HG03039 (cell line): ENCODE measurements around the gene AK5.
"Not testable (repeated sequence)": the region's sequence is repeated elsewhere in the genome, so short reads cannot be mapped to it uniquely, and the experiment has no call there.

Experiments used
- ATAC-seq: cut with Tn5 transposase; IDR thresholded peaks from one replicate; pipeline ENCODE4 v1.9.1; 2021; ENCODE audit warnings: mild to moderate bottlenecking, moderate library complexity; ENCODE audit not compliant: unreplicated experiment

Gene AK5

DNA sequence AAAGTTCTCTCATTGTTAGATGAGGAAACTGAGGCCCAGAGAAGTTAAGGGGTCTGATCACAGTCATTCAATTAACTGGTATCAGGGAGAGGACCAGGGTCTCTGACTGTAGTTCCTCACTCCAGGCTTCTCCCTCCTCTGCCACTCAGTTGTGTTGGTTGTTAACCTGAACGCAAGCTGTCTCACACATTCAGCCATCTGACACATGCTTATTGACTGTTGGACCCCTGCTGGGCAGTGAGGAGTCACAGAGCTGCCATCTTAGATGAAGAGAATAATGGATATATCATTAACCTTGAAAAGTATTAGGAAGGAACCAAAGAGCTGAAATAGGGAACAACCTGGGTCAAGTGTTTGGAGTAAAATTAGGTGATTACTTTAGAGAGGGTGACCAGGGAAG, 205.8 kb downstream of the AK5 start:
- no peak for ATAC-seq

GRCh38 chr1:77489910-77490309, 208.1 kb downstream of the AK5 start:
- no peak for ATAC-seq

GRCh38 chr1:77494026-77494425, 212.2 kb downstream of the AK5 start:
- ATAC-seq: no peak

DNA sequence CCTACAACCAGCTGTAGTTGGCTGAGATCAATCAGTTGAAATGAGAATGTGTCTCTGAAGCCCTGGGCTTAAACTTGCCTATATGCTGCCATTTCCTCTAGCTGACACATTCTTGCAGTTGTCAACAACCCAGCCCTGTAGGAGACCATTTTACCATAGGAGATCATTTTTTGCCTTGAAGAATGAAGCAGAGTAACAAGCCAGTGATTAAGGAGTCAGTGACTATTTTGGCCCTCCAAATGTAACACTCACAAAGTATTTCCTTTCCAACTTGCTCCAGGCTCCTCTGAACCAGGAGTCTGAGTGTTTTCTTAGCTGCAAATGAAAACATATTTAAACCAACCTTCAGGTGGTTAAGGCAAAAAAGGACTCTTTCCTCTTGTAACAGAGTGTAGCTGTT, 217.1 kb downstream of the AK5 start:
- no peak for ATAC-seq

GRCh38 chr1:77499466-77499865, 217.6 kb downstream of the AK5 start:
- no peak for ATAC-seq

DNA sequence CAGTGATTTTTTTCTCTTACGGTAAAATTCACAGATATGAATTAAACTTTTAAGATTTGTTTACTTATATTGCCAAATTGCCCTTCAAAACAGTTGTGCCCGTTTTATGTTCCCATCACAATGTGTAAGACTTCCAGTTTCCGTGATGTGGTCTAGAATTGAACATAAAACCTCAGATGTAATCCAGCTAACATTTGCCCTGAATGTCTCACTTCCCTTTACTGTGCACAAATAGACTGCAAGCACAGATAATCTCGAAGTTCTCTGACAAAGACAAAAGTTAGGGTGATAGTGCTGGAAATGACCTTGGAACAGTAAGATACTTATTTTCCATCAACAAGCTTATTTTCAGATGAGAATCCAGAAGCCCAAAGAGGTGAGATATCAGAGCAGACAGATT, 223.2 kb downstream of the AK5 start:
- no peak for ATAC-seq

GRCh38 chr1:77506771-77507170, 225.0 kb downstream of the AK5 start:
- no peak for ATAC-seq

DNA sequence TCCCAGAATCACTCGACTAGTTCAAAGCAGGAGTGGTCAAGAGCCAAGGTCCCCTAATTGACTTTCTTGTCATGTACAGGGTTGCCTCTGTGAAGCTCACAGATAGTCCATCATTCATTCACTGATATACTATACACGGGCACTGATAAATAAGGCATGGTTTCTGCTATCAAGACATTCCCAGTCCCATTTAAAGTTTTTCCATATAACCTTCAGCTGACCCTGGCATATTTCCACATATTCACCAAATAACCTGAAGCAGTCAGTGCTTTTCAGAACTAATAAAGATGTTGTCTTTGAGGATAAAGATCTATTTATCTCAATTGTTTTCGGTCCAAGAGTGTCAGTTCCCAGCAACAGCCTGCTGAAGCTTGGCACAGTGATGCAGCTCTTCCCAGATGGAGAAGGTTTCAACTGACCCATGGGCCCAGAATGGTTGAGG, 227.3 kb downstream of the AK5 start:
- no peak for ATAC-seq

- no peak for ATAC-seq
These were observed 228.1 kb downstream of the AK5 start for GRCh38 chr1:77509898-77510297.

DNA sequence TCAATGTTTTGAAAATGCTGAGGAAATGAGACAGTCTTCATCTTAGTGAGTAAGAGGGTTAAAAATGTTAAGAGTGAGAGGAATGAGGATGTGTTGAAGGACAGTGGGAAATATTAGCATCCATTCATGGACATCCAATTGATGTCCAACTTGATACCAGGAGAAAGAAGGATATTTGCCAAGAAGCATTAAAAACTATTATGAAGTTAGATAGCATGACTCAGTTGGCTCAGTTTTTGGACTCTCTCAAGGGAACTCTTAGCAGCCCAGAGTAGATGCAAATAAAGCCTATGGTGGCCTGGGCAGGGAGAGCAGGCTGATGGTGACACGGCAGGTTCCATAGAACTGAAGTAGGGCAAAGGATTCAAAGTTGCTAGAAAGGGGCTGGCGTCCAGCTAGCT, 229.6 kb downstream of the AK5 start:
- ATAC-seq: no peak

GRCh38 chr1:77512650-77513049, 230.8 kb downstream of the AK5 start:
- ATAC-seq: not testable (repeated sequence)

- no peak for ATAC-seq
These were observed 232.3 kb downstream of the AK5 start for GRCh38 chr1:77513839-77514763.

- ATAC-seq: peak; percentile 59
These were observed 233.3 kb downstream of the AK5 start for GRCh38 chr1:77514921-77515776.

DNA sequence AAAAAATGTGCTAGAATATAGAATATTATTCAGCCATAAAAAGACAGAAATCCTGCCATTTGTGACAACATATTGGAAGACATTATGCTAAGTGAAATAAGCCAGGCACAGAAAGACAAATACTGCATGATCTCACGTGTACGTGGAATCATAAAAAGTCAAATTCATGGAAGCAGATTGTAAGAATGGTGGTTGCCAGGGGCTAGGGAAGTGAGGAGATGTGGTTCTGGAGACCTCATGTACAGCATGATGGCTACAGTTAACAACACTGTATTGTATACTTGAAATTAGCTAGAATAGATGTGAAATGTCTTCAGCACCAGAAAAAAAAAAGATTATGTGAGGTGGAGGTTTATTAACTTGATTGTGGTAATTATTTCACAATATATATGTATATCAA, 234.3 kb downstream of the AK5 start:
- no peak for ATAC-seq

DNA sequence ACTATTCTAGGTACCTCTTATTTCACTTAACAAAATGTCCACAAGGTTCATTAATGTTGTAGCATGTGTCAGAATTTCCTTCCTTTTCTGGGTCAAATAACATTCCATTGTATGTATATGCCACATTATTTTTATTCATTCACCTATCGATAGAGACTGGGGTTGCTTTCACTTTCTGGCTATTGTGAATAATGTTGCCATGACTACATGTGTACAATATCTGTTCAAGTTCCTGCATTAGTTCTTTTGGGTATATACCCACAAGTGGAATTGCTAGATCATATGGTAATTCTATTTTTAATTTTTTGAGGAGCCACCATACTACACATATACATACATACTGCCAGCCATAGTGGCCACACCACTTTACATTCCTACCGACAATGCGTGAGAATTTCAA, 242.2 kb downstream of the AK5 start:
- no peak for ATAC-seq

GRCh38 chr1:77531149-77531548, 249.3 kb downstream of the AK5 start:
- not testable (repeated sequence) for ATAC-seq

DNA sequence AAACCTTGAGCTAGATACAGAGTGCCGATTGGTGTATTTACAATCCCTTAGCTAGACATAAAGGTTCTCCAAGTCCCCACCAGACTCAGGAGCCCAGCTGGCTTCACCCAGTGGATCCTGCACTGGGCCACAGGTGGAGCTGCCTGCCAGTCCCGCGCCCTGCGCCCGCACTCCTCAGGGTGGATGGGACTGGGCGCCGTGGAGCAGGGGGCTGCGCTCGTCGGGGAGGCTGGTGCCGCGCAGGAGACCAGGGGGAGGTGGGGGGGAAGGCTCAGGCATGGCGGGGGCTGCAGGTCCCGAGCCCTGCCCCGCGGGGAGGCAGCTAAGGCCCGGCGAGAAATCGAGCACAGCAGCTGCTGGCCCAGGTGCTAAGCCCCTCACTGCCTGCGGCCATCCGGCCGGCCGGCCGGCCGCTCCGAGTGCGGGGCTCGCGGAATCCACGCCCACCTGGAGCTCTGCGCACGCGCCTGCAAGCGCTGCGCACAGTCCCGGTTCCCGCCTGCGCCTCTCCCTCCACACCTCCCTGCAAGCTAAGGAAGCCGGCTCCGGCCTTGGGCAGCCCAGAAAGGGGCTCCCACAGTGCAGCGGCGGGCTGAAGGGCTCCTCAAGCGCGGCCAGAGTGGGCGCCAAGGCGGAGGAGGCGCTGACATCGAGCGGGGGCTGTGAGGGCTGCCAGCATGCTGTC, 249.9 kb downstream of the AK5 start:
- not testable (repeated sequence) for ATAC-seq

- no peak for ATAC-seq
These were observed 250.8 kb downstream of the AK5 start for GRCh38 chr1:77532641-77533040.

- ATAC-seq: no peak
These were observed 252.0 kb downstream of the AK5 start for GRCh38 chr1:77533660-77534305.

DNA sequence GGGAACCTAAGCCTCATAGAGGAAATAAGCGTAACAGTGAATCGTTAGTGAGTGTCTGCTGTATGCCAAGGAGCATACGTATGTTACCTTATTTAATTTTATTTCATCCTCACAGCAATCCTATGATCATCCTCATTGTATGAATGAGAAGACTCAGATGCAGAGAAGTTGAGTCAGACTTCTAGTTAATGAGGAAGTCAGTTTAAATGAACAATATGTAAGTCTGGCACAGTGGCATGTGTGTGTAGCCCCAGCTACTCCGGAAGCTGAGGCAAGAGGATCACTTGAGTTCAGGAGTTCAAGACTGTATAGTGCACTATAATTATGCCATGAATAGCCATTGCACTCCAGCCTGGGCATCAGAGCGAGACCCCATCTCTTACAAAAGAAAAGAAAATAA, 252.6 kb downstream of the AK5 start:
- no peak for ATAC-seq

- no peak for ATAC-seq
These were observed 255.0 kb downstream of the AK5 start for GRCh38 chr1:77536813-77537212.
